Neural cell (in vitro differentiated cells): ENCODE data around the gene SIVA1. TPM values are rescaled to one million over a fixed set of nuclear protein-coding genes. Genes with fewer than 3 reads are reported as not detected.

ENCODE experiments used
- H2AFZ ChIP-seq: fragments of 200-600, 300-800 bp; sonication (generic), shearing (Covaris generic); 2 replicates; pipeline ENCODE4 v1.6.0; 2014; ENCODE audit warnings: low read depth, mild to moderate bottlenecking, antibody characterized with exemption, low read length, moderate library complexity
- H3F3A ChIP-seq: fragments of 200-600 bp; shearing (Covaris generic); 2 replicates; pipeline ENCODE4 v1.6.1; 2016; ENCODE audit warnings: mild to moderate bottlenecking, moderate library complexity, mixed read lengths, antibody characterized with exemption, low read length; ENCODE audit not compliant: insufficient read depth, poor library complexity, severe bottlenecking
- H3K27ac ChIP-seq: fragments of 200-600, 300-800 bp; sonication (generic), shearing (Covaris generic); 2 replicates; pipeline ENCODE4 v1.5.1; 2014; ENCODE audit warnings: mild to moderate bottlenecking, low read length, moderate library complexity
- H3K27me3 ChIP-seq: fragments of 300-800, 200-600 bp; sonication (generic), shearing (Covaris generic); 2 replicates; pipeline ENCODE4 v1.6.0; 2014; ENCODE audit warnings: mild to moderate bottlenecking, low read depth, low read length, moderate library complexity; ENCODE audit not compliant: insufficient read depth
- H3K36me3 ChIP-seq: fragments of 300-800, 200-600 bp; sonication (generic), shearing (Covaris generic); 2 replicates; pipeline ENCODE4 v1.5.1; 2014; ENCODE audit warnings: mild to moderate bottlenecking, antibody characterized with exemption, low read length, moderate library complexity; ENCODE audit not compliant: insufficient read depth
- H3K4me2 ChIP-seq: fragments of 300-800, 200-600 bp; sonication (generic), shearing (Covaris generic); 2 replicates; pipeline ENCODE4 v1.6.0; 2014; ENCODE audit warnings: mild to moderate bottlenecking, low read length
- H3K4me3 ChIP-seq: fragments of 300-800, 200-600 bp; sonication (generic), shearing (Covaris generic); 2 replicates; pipeline ENCODE4 v1.5.1; 2014; ENCODE audit warnings: mild to moderate bottlenecking, low read length, moderate library complexity
- H3K79me2 ChIP-seq: fragments of 200-600 bp; shearing (Covaris generic); replicated peaks from 2 replicates; pipeline ENCODE4 v1.6.0; 2014; ENCODE audit warnings: mild to moderate bottlenecking, low read length, moderate library complexity; ENCODE audit not compliant: insufficient read depth
- H3K9ac ChIP-seq: fragments of 300-800, 200-600 bp; sonication (generic), shearing (Covaris generic); 2 replicates; pipeline ENCODE4 v1.6.1; 2016; ENCODE audit warnings: mild to moderate bottlenecking, low read length, mixed read lengths
- H3K9me2 ChIP-seq: fragments of 200-600 bp; shearing (Covaris generic); 2 replicates; pipeline ENCODE4 v1.6.1; 2016; ENCODE audit warnings: mild to moderate bottlenecking, low read length, mixed read lengths; ENCODE audit not compliant: insufficient read depth
- H3K9me3 ChIP-seq: fragments of 200-600, 300-800 bp; sonication (generic), shearing (Covaris generic); 2 replicates; pipeline ENCODE4 v1.6.1; 2016; ENCODE audit warnings: mild to moderate bottlenecking, mixed run types, low read length, moderate library complexity, mixed read lengths
- H4K20me1 ChIP-seq: fragments of 200-600 bp; shearing (Covaris generic); 2 replicates; pipeline ENCODE4 v1.6.1; 2016; ENCODE audit warnings: mild to moderate bottlenecking, mixed run types; ENCODE audit not compliant: insufficient read depth
- EP300 ChIP-seq: fragments of 450-650 bp; conservative IDR thresholded peaks from 2 replicates; pipeline ENCODE4 v1.6.1; 2014; ENCODE audit warnings: antibody characterized with exemption, mild to moderate bottlenecking, moderate library complexity; ENCODE audit not compliant: poor library complexity, severe bottlenecking
- EZH2 ChIP-seq: fragments of 200-600, 300-800 bp; shearing (Covaris generic), sonication (generic); IDR thresholded peaks from 2 replicates; pipeline ENCODE4 v1.6.1; 2014; ENCODE audit warnings: antibody characterized with exemption, low read length, borderline replicate concordance, mild to moderate bottlenecking; ENCODE audit not compliant: insufficient read depth, poor library complexity, severe bottlenecking
- MXI1 ChIP-seq: fragments of 450-650 bp; conservative IDR thresholded peaks from 2 replicates; pipeline ENCODE4 v1.6.1; 2014; ENCODE audit warnings: antibody characterized with exemption, mild to moderate bottlenecking; ENCODE audit not compliant: poor library complexity, severe bottlenecking
- POLR2AphosphoS5 ChIP-seq: IDR thresholded peaks from 2 replicates; pipeline ENCODE4 v1.6.1; 2012
- RAD21 ChIP-seq: fragments of 450-650 bp; conservative IDR thresholded peaks from 2 replicates; pipeline ENCODE4 v1.6.1; 2014; ENCODE audit warnings: antibody characterized with exemption, mild to moderate bottlenecking, moderate library complexity
- SMC3 ChIP-seq: fragments of 450-650 bp; conservative IDR thresholded peaks from 2 replicates; pipeline ENCODE4 v1.6.1; 2014; ENCODE audit warnings: antibody characterized with exemption, mild to moderate bottlenecking, moderate library complexity; ENCODE audit not compliant: poor library complexity
- TAF1 ChIP-seq: IDR thresholded peaks from 2 replicates; pipeline ENCODE4 v1.6.1; 2012; ENCODE audit warnings: low read depth
- polyA plus RNA-seq: library from polyadenylated mRNA; depleted of rRNA; stranded (reverse); fragments of >200 nt; gene quantifications from 2 replicates; pipeline ENCODE4 v1.2.3, GENCODE V29; 2014
- TF ChIP-seq, protein P1 (sequence below): IDR thresholded peaks from 2 replicates; pipeline ENCODE4 v1.6.1; 2012; ENCODE audit warnings: borderline replicate concordance
- TF ChIP-seq, protein P2 (sequence below): fragments of 450-650 bp; IDR thresholded peaks from 2 replicates; pipeline ENCODE4 v1.5.1; 2014; ENCODE audit warnings: antibody characterized with exemption, mild to moderate bottlenecking, moderate library complexity; ENCODE audit not compliant: poor library complexity, severe bottlenecking

SIVA1 gene
- polyA plus RNA-seq, 1 donor from 2014 or later: 180 TPM

DNA sequence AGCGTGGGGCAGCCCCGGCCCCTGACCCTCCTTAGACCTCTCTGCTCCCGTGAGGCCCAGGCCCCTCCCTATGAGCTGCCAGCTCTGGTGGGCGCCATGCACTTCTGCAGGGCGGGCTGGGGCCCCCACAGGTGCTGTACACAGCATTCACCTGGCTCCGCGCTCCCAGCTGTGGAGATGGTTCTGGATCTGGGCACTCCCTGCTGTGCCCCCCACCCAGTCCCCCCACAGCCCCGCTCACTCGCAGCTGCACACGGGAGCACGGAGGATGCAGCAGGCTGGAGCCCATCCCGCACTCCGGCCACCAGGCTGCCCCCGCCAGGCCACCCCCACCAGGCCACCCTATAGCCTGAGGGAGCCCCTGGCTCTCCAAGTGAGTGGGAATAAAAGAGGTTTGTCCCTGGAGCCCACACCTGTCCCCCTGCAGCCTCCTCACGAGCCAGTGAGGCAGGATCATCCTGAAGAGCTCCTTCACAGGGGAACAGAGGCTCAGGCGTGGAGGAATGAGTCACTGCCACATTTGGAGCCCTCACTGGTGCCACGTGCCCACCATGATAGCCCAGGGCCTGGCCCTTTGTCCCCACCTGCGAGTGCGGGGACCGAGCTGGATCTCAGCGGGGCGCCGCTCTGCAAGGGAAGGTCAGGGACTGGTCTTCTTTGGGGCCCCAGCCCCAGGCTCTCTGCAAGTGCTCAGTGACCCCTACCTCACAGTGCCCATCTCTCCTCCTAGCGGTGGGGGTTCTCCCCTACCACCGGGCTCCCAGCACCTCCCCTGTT lies 27.0 kb upstream of the SIVA1 start:
- H3K79me2 ChIP-seq: no peaks in the 10 kb centered on the region
- H3K36me3 ChIP-seq: no peaks in the 10 kb centered on the region
- no peak overlapping the region for H3K27ac ChIP-seq
- peaks cover 4% of the 10 kb centered on the region for H3K27me3 ChIP-seq
- H3K9me2 ChIP-seq: no peaks in the 10 kb centered on the region
- no peak overlapping the region for H3K4me2 ChIP-seq
- no peaks in the 10 kb centered on the region for H3K9me3 ChIP-seq
- H3K4me3 ChIP-seq: no peak overlapping the region
- H3F3A ChIP-seq: no peaks in the 10 kb centered on the region
- no peak for TF ChIP-seq EP300
- no peak for TF ChIP-seq SMC3
- TF ChIP-seq POLR2AphosphoS5: no peak
- TF ChIP-seq, protein P1, sequence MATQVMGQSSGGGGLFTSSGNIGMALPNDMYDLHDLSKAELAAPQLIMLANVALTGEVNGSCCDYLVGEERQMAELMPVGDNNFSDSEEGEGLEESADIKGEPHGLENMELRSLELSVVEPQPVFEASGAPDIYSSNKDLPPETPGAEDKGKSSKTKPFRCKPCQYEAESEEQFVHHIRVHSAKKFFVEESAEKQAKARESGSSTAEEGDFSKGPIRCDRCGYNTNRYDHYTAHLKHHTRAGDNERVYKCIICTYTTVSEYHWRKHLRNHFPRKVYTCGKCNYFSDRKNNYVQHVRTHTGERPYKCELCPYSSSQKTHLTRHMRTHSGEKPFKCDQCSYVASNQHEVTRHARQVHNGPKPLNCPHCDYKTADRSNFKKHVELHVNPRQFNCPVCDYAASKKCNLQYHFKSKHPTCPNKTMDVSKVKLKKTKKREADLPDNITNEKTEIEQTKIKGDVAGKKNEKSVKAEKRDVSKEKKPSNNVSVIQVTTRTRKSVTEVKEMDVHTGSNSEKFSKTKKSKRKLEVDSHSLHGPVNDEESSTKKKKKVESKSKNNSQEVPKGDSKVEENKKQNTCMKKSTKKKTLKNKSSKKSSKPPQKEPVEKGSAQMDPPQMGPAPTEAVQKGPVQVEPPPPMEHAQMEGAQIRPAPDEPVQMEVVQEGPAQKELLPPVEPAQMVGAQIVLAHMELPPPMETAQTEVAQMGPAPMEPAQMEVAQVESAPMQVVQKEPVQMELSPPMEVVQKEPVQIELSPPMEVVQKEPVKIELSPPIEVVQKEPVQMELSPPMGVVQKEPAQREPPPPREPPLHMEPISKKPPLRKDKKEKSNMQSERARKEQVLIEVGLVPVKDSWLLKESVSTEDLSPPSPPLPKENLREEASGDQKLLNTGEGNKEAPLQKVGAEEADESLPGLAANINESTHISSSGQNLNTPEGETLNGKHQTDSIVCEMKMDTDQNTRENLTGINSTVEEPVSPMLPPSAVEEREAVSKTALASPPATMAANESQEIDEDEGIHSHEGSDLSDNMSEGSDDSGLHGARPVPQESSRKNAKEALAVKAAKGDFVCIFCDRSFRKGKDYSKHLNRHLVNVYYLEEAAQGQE: no peak
- no peak for TF ChIP-seq EZH2
- TF ChIP-seq RAD21: no peak
- no peak for TF ChIP-seq TAF1
- TF ChIP-seq MXI1: no peak
- TF ChIP-seq, protein P2, sequence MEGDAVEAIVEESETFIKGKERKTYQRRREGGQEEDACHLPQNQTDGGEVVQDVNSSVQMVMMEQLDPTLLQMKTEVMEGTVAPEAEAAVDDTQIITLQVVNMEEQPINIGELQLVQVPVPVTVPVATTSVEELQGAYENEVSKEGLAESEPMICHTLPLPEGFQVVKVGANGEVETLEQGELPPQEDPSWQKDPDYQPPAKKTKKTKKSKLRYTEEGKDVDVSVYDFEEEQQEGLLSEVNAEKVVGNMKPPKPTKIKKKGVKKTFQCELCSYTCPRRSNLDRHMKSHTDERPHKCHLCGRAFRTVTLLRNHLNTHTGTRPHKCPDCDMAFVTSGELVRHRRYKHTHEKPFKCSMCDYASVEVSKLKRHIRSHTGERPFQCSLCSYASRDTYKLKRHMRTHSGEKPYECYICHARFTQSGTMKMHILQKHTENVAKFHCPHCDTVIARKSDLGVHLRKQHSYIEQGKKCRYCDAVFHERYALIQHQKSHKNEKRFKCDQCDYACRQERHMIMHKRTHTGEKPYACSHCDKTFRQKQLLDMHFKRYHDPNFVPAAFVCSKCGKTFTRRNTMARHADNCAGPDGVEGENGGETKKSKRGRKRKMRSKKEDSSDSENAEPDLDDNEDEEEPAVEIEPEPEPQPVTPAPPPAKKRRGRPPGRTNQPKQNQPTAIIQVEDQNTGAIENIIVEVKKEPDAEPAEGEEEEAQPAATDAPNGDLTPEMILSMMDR: no peak
- H2AFZ ChIP-seq: no peak overlapping the region
- no peaks in the 10 kb centered on the region for H4K20me1 ChIP-seq
- no peak overlapping the region for H3K9ac ChIP-seq

DNA sequence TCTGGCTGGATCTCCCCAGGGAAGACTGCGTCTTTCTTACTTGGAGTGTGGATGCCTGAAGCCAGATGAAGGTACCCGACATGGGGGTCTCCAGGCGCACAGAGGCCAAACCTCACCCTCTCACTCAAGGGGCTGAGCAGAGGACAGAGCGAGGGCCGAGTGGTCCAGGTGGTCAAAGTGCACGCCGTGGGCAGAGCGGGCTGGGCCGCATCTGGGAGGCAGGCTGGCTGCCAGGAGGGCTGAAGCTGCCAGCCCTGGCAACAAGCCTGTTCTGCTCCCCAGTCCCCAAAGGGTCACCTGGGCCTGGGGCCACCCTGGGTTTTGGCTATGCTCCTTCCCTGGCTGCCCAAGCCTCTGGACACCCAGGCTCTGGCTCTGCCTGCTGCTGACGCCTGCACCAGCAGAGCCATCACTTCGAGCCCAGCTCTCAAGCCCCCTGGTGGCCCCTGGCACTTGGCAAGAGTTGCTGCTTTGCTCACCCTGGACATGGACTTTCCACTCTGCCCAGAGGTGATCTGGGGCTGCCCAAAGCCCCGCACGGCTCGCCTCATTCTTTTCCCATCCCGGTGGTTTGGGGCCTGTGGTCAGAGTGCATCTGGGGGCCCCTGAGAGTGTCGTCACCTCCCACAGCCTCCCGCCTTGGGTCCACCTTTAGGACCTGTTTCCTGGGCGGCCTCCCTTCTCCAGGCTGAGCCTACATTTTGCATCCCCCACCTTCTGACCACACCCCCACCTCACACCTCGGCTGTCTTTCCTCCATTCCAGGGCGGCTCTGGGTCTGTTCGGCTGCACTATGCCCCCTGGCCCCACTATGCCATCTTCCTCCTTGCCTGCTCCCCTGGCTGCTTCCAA lies 26.1 kb upstream of the SIVA1 start:
- Histone ChIP-seq H3K27me3 (peaks cover 4% of the 10 kb centered on the region), H3K27ac (no peak overlapping the region), H3K9ac (no peak overlapping the region), H3K79me2 (no peaks in the 10 kb centered on the region), H4K20me1 (no peaks in the 10 kb centered on the region), H3K9me2 (no peaks in the 10 kb centered on the region), H3K4me3 (no peak overlapping the region), H3K36me3 (no peaks in the 10 kb centered on the region), H3K9me3 (no peaks in the 10 kb centered on the region), H3F3A (no peaks in the 10 kb centered on the region), H3K4me2 (no peak overlapping the region), H2AFZ (no peak overlapping the region)
- no peak for TF ChIP-seq TAF1
- no peak for TF ChIP-seq EZH2
- TF ChIP-seq, protein P2: no peak
- TF ChIP-seq RAD21: no peak
- TF ChIP-seq EP300: no peak
- no peak for TF ChIP-seq SMC3
- no peak for TF ChIP-seq POLR2AphosphoS5
- TF ChIP-seq, protein P1: no peak
- no peak for TF ChIP-seq MXI1
